CD4-positive, alpha-beta T cell (primary cell): ENCODE measurements around the gene ORM1. TPM values are rescaled to one million over a fixed set of nuclear protein-coding genes. Genes with fewer than 3 reads are reported as not detected.
A peak's percentile ranks its signal among the peaks of the same experiment; 100 is the strongest.

Experiments
- ATAC-seq: fragments of 200-7000 bp; cut with Tn5 transposase; one replicate; pipeline ENCODE4 v1.10.0; 2022; ENCODE audit warnings: mild to moderate bottlenecking; ENCODE audit not compliant: poor library complexity
- CTCF ChIA-PET: fragments of 350-600 bp; sonication (Branson Sonifier 250); formaldehyde crosslinking; loops from one replicate; lab custom pipeline; 2021; ENCODE audit warnings: antibody characterized with exemption, inconsistent platforms; lab: Charles Lee
- POLR2A ChIA-PET: fragments of 350-600 bp; sonication (Branson Sonifier 250); formaldehyde crosslinking; loops from one replicate; lab custom pipeline; 2021; ENCODE audit warnings: antibody characterized with exemption, inconsistent platforms; lab: Charles Lee
- DNase-seq, 14 experiments: peaks; one replicate each; pipeline ENCODE4 v3.0.0-alpha.2; 2013 to 2020; ENCODE audit warnings: mixed read lengths in 2 of 14
- H3K27ac ChIP-seq, 2 donors: one replicate each; pipeline versions ENCODE4 v1.5.1 to v1.7.0; 2013; ENCODE audit warnings: low read length in 2 of 2, low read depth in 1 of 2, mild to moderate bottlenecking in 1 of 2
- H3K27me3 ChIP-seq, 2 experiments: 1 replicate in 1 of 2; 2 replicates in 1 of 2; pipeline versions ENCODE4 v1.6.1 to v1.7.0; 2013; ENCODE audit warnings: low read length in 2 of 2, control low read depth in 1 of 2, mild to moderate bottlenecking in 1 of 2, moderate library complexity in 1 of 2; ENCODE audit not compliant: insufficient read depth in 2 of 2, control insufficient read depth in 1 of 2
- H3K36me3 ChIP-seq: one replicate; pipeline ENCODE4 v1.6.1; 2013; ENCODE audit warnings: low read length, control low read depth; ENCODE audit not compliant: insufficient read depth
- H3K4me1 ChIP-seq: one replicate; pipeline ENCODE4 v1.6.1; 2013; ENCODE audit warnings: low read length, control low read depth; ENCODE audit not compliant: insufficient read depth
- H3K4me3 ChIP-seq: one replicate; pipeline ENCODE4 v1.5.1; 2013; ENCODE audit warnings: mild to moderate bottlenecking, low read length, moderate library complexity
- H3K9me3 ChIP-seq, 2 experiments: 1 replicate in 1 of 2; 2 replicates in 1 of 2; pipeline versions ENCODE4 v1.6.1 to v1.7.0; 2013; ENCODE audit warnings: low read length in 2 of 2, mild to moderate bottlenecking in 2 of 2, control low read depth in 1 of 2, moderate library complexity in 1 of 2; ENCODE audit not compliant: control insufficient read depth in 1 of 2, insufficient read depth in 1 of 2
- H3K27ac Mint-ChIP-seq: one replicate; pipeline ENCODE4 v1.8.0; 2020; ENCODE audit warnings: mixed read lengths
- H3K27me3 Mint-ChIP-seq: one replicate; pipeline ENCODE4 v1.8.0; 2021; ENCODE audit warnings: mixed read lengths
- H3K36me3 Mint-ChIP-seq: one replicate; pipeline ENCODE4 v1.8.0; 2021; ENCODE audit warnings: low read depth, mixed read lengths
- H3K4me1 Mint-ChIP-seq: one replicate; pipeline ENCODE4 v1.8.0; 2021; ENCODE audit warnings: low read depth, mixed read lengths
- H3K4me3 Mint-ChIP-seq: one replicate; pipeline ENCODE4 v1.8.0; 2020; ENCODE audit warnings: mild to moderate bottlenecking, mixed read lengths
- H3K9me3 Mint-ChIP-seq: one replicate; pipeline ENCODE4 v1.8.0; 2020; ENCODE audit warnings: mixed read lengths
- CTCF ChIP-seq: fragments of 200-600 bp; IDR thresholded peaks from one replicate; pipeline ENCODE4 v1.8.0; 2022; ENCODE audit warnings: antibody characterized with exemption, mild to moderate bottlenecking
- intact Hi-C, 2 experiments: fragments of 100-400 bp; cut with DNase I in 1 of 2; cut with micrococcal nuclease in 1 of 2; formaldehyde crosslinking; loops; one replicate each; pipeline versions ENCODE4 v1.15.1 to v1.9.0; 2023 to 2025; cut with DNase I, micrococcal nuclease
- total RNA-seq, 174 experiments: library from RNA in 2 of 174; stranded (reverse) in 2 of 174; gene quantifications; one replicate each; pipeline ENCODE4 v1.2.3 and lab custom pipeline; 2021 to 2026

ORM1 gene
- total RNA-seq, 2 experiments from 2014 or later, result not detected

DNA sequence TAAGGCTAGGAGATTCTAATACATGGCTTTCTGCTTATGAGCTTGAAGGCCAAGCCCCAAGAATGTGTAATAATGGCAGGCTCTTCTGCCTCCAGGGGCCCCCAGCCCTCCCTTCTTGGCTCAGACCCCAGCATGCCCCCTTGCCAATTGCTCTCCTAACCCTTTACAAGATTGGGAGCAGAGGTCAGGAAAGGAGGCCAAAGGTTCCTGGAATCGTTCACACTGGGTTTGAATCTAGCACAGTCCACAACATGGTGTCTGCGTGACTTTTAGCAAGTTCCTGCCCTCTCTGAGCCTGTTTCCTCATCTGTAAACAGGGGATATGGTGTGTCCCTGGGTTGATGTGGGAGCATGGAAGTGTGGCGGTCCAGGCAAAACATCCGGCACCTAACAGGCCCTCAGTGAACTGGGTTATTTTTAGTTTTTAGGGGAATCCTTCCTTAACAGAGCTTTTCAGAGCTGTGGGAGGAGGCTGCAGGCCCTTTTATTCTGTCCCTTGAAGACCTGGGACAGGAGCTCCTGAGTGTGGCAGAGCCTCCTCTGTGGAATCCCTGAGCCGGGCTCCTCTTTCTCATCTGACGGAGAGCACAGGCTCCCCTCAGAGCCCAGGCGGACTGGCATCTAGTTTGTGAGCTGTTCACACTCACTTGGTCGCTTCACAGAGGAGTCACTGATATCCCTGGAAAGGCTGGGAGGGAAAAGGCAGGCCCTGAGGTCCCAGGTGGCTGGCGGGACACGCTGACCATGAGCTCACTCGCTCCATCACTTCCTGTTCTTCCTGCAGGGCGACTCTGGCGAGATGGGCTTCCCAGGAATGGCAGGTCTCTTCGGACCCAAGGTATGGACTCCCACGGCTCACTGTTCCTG, 23.4 kb upstream of the ORM1 start:
- H3K4me1 ChIP-seq, result no peaks in the 10 kb centered on the region

GRCh38 chr9:114300153-114300845, 22.6 kb upstream of the ORM1 start:
- H3K4me3 ChIP-seq, result no peak overlapping the region
- no peak for TF ChIP-seq CTCF
- ATAC-seq (no peak), DNase-seq (no peak)
- Mint-ChIP-seq H3K4me1 (no peaks in the 10 kb centered on the region), H3K4me3 (no peak overlapping the region), H3K27ac (no peak overlapping the region), H3K27me3 (no peaks in the 10 kb centered on the region), H3K36me3 (no peaks in the 10 kb centered on the region), H3K9me3 (peaks cover 3% of the 10 kb centered on the region)
- no peak overlapping the region for H3K27ac ChIP-seq
- H3K27me3 ChIP-seq, result no peaks in the 10 kb centered on the region
- POLR2A ChIA-PET, result no interaction called here
- CTCF ChIA-PET, result no interaction called here
- H3K9me3 ChIP-seq, result peaks cover 5 to 15% of the 10 kb centered on the region in 2 experiments
- H3K36me3 ChIP-seq, result no peaks in the 10 kb centered on the region
- H3K4me1 ChIP-seq, result no peaks in the 10 kb centered on the region
- intact Hi-C loops, result no loop called here

More for the DNA sequence above, 23.4 kb upstream of the ORM1 start:
- TF ChIP-seq CTCF, result no peak
- ChIA-PET CTCF (no interaction called here), POLR2A (no interaction called here)
- Mint-ChIP-seq H3K27me3 (no peaks in the 10 kb centered on the region), H3K4me3 (no peak overlapping the region), H3K36me3 (no peaks in the 10 kb centered on the region), H3K9me3 (peaks cover 7% of the 10 kb centered on the region), H3K4me1 (no peaks in the 10 kb centered on the region), H3K27ac (no peak overlapping the region)
- no peak overlapping the region for H3K4me3 ChIP-seq
- DNase-seq, result peak in 1 of 14 experiments; percentile 27
- no peak overlapping the region for H3K27ac ChIP-seq
- no peaks in the 10 kb centered on the region for H3K27me3 ChIP-seq
- peaks cover 5 to 23% of the 10 kb centered on the region in 2 experiments for H3K9me3 ChIP-seq
- intact Hi-C loops, result no loop called here
- no peaks in the 10 kb centered on the region for H3K36me3 ChIP-seq
- ATAC-seq, result no peak

GRCh38 chr9:114300846-114301797, 21.8 kb upstream of the ORM1 start:
- no peak overlapping the region for H3K27ac Mint-ChIP-seq
- CTCF ChIA-PET, result no interaction called here
- ATAC-seq, result no peak
- no peak for TF ChIP-seq CTCF
- H3K4me3 ChIP-seq, result no peak overlapping the region
- no peak overlapping the region for H3K27ac ChIP-seq
- DNase-seq, result peak in 1 of 14 experiments; percentile 16
- POLR2A ChIA-PET, result no interaction called here
- H3K4me1 Mint-ChIP-seq, result peaks cover 4% of the 10 kb centered on the region
- H3K27me3 ChIP-seq, result no peaks in the 10 kb centered on the region
- intact Hi-C loops, result no loop called here
- H3K4me3 Mint-ChIP-seq, result no peak overlapping the region
- H3K4me1 ChIP-seq, result peaks cover 6% of the 10 kb centered on the region
- peaks cover 0 to 7% of the 10 kb centered on the region in 2 experiments for H3K9me3 ChIP-seq
- no peaks in the 10 kb centered on the region for H3K36me3 ChIP-seq
- H3K36me3 Mint-ChIP-seq, result no peaks in the 10 kb centered on the region
- peaks cover under 1% of the 10 kb centered on the region for H3K9me3 Mint-ChIP-seq
- H3K27me3 Mint-ChIP-seq, result no peaks in the 10 kb centered on the region
